T-helper 2 cell (primary cell): ENCODE results near the gene BANK1.

Experiments
- DNase-seq, 5 experiments: peaks; one replicate each; pipeline versions ENCODE4 v3.0.0 to v3.0.0-alpha.2; 2012 to 2022
- total RNA-seq, 2 donors: gene quantifications; one replicate each; lab custom pipeline; 2026; lab: John Stamatoyannopoulos, UW

Gene BANK1
- total RNA-seq: 0.13 to 0.31 reads per million in 2 donors

- DNase-seq: peak in 1 of 5 experiments; percentile 47
Measured at GRCh38 chr4:101790521-101791181, at the start of gene BANK1. BANK1 (plus strand) TSS chr4:101790730; CDS start chr4:101790881, 151 bp downstream.

- no peak for DNase-seq
Measured at GRCh38 chr4:101753721-101754120, 36.8 kb upstream of the BANK1 start.

GRCh38 chr4:101756181-101756580 is 34.3 kb upstream of the BANK1 start:
- DNase-seq: no peak

GRCh38 chr4:101761405-101761804 is 29.1 kb upstream of the BANK1 start:
- no peak for DNase-seq

- no peak for DNase-seq
Measured at GRCh38 chr4:101762025-101762424, 28.5 kb upstream of the BANK1 start.

GRCh38 chr4:101762534-101762933 is 28.0 kb upstream of the BANK1 start:
- no peak for DNase-seq

- DNase-seq: no peak
Measured at GRCh38 chr4:101763576-101763975, 27.0 kb upstream of the BANK1 start.

- no peak for DNase-seq
Measured at GRCh38 chr4:101774807-101775206, 15.7 kb upstream of the BANK1 start.

- DNase-seq: no peak
Measured at GRCh38 chr4:101777431-101777830, 13.1 kb upstream of the BANK1 start.

GRCh38 chr4:101780284-101780683 is 10.2 kb upstream of the BANK1 start:
- no peak for DNase-seq

- no peak for DNase-seq
Measured at GRCh38 chr4:101782546-101782945, 8.0 kb upstream of the BANK1 start.

- no peak for DNase-seq
Measured at GRCh38 chr4:101784957-101785356, 5.6 kb upstream of the BANK1 start.

GRCh38 chr4:101785486-101785885 is 5.0 kb upstream of the BANK1 start:
- no peak for DNase-seq

GRCh38 chr4:101787701-101788316 is 2.7 kb upstream of the BANK1 start:
- DNase-seq: no peak

GRCh38 chr4:101791182-101791558 is 640 bp downstream of the BANK1 start:
- no peak for DNase-seq

GRCh38 chr4:101792056-101792590 is 1.6 kb downstream of the BANK1 start:
- DNase-seq: no peak

- no peak for DNase-seq
Measured at GRCh38 chr4:101793397-101793796, 2.9 kb downstream of the BANK1 start.

- DNase-seq: no peak
Measured at GRCh38 chr4:101794806-101795205, 4.3 kb downstream of the BANK1 start.

GRCh38 chr4:101795704-101796103 is 5.2 kb downstream of the BANK1 start:
- DNase-seq: no peak

- DNase-seq: no peak
Measured at GRCh38 chr4:101801958-101802357, 11.4 kb downstream of the BANK1 start.

- no peak for DNase-seq
Measured at GRCh38 chr4:101806914-101807313, 16.4 kb downstream of the BANK1 start.

- DNase-seq: no peak
Measured at GRCh38 chr4:101807351-101807750, 16.8 kb downstream of the BANK1 start.

- DNase-seq: no peak
Measured at GRCh38 chr4:101813604-101814003, 23.1 kb downstream of the BANK1 start.

GRCh38 chr4:101818362-101818761 is 27.8 kb downstream of the BANK1 start:
- no peak for DNase-seq
